ENCODE data around the gene SRP68. TPM values are rescaled to one million over a fixed set of nuclear protein-coding genes. Genes with fewer than 3 reads are reported as not detected.
A peak's percentile ranks its signal among the peaks of the same experiment; 100 is the strongest.

Gene SRP68
- total and polyA plus RNA-seq, 9 of the 15 experiments (the other 6 are each of a cell fraction or from before 2014, with no cell fraction given): 29.4 to 92.6 (median 36.2) TPM

DNA sequence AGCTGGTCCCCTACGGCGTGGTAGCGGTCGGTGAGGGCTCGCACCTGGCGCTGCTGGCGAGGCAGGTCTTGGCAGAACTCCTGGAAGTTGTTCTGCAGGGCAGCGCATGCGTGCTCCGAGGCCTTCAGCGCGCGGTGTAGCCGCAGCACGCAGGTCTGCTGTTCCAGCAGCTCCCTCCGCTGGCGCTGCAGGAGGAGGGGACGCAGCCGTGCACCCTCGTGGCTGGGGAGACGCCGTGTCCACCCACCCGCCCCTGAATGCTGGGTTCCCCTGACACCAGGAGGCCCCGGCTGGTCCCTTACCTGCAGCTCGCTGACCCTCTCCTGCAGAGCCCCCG, 57.4 kb downstream of the SRP68 start:
- no peaks in the 10 kb centered on the region for H3K9me1 ChIP-seq (ENCODE audit: control insufficient read depth, insufficient read depth, low read length)
- no peak overlapping the region for H3K27ac ChIP-seq (ENCODE audit: extremely low read depth, low read depth, low read length)
- no peak for FAIRE-seq
- H4K20me1 ChIP-seq (replicated peaks; ENCODE audit: control insufficient read depth, insufficient read depth, low read length): 0 out of 2 replicates have a peak, but pooled peaks cover 8% of the 10 kb centered on the region
- peak overlapping the region; percentile 24; the same call in 1 of the 2 replicates for H2AFZ ChIP-seq (ENCODE audit: low read depth, low read length)
- ChIA-PET CTCF (ENCODE audit: low intra/inter-chr PET ratio) (interaction anchor here (0.8 to 1.9 kb wide), 4 partner anchors 168 to 284 kb away, joined by 3 to 13 read pairs (median 8); no protein-coding TSS in a partner anchor), POLR2A (interaction anchor here (0.6 to 1.5 kb wide), 4 partner anchors 10 to 339 kb away, joined by 3 to 7 read pairs (median 4); no protein-coding TSS in a partner anchor)
- H3K9ac ChIP-seq (ENCODE audit: insufficient read depth in 1 of 2, low read depth in 2 of 2, low read length in 2 of 2): peak overlapping the region in 1 of 2 experiments; percentile 73; a peak in 2 of 4 replicates
- BruUV-seq (replicated peaks): no TSS peak
- H3K4me2 ChIP-seq (ENCODE audit: insufficient read depth, low read length): peak overlapping the region; percentile 46; the same call in 1 of the 2 replicates
- intact Hi-C loops (cut with micrococcal nuclease) (loop anchor here (5.0 kb wide), 3 partner anchors 107 to 282 kb away; no protein-coding TSS in a partner anchor), in situ Hi-C loops (cut with MboI) (no loop called here)
- H3K9me3 ChIP-seq (replicated peaks; ENCODE audit: control insufficient read depth, insufficient read depth, low read depth, low read length): no peaks in the 10 kb centered on the region
- WGBS (ENCODE audit: insufficient coverage, low coverage, missing lambda C conversion rate): 23% methylated on average over 26 of the region's 26 CpGs
- no peak overlapping the region for H3K4me3 ChIP-seq
- H3K4me1 ChIP-seq (replicated peaks in 1 of 2; ENCODE audit: control insufficient read depth in 2 of 2, insufficient read depth in 2 of 2, low read length in 2 of 2): peaks cover 0 to 45% of the 10 kb centered on the region in 2 experiments; a peak in 3 of 5 replicates
- peak; percentile 19 for ATAC-seq
- no peaks in the 10 kb centered on the region for H3K36me3 ChIP-seq (ENCODE audit: control insufficient read depth, insufficient read depth, low read length)
- peak in 3 of 4 experiments; percentile 28 to 44 (median 42) for DNase-seq (ENCODE audit: extremely low read depth in 1 of 4, low spot score in 3 of 4)
- no peaks in the 10 kb centered on the region for H3K79me2 ChIP-seq (ENCODE audit: control insufficient read depth, insufficient read depth, low read length)
- peaks cover 27 to 69% of the 10 kb centered on the region in 2 experiments; a peak in 4 of 5 replicates for H3K27me3 ChIP-seq (ENCODE audit: control insufficient read depth in 2 of 2, insufficient read depth in 2 of 2, low read length in 2 of 2)
- no peak for TF ChIP-seq COPS2 (conservative IDR thresholded peaks at IDR 0.05)
- TF ChIP-seq, protein P1, sequence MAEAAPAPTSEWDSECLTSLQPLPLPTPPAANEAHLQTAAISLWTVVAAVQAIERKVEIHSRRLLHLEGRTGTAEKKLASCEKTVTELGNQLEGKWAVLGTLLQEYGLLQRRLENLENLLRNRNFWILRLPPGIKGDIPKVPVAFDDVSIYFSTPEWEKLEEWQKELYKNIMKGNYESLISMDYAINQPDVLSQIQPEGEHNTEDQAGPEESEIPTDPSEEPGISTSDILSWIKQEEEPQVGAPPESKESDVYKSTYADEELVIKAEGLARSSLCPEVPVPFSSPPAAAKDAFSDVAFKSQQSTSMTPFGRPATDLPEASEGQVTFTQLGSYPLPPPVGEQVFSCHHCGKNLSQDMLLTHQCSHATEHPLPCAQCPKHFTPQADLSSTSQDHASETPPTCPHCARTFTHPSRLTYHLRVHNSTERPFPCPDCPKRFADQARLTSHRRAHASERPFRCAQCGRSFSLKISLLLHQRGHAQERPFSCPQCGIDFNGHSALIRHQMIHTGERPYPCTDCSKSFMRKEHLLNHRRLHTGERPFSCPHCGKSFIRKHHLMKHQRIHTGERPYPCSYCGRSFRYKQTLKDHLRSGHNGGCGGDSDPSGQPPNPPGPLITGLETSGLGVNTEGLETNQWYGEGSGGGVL (CRISPR knock-in tag; IDR thresholded peaks at IDR 0.05): no peak
- no peak for TF ChIP-seq POLR2AphosphoS2 (IDR thresholded peaks at IDR 0.05; ENCODE audit: low read length)
- TF ChIP-seq, protein P2, sequence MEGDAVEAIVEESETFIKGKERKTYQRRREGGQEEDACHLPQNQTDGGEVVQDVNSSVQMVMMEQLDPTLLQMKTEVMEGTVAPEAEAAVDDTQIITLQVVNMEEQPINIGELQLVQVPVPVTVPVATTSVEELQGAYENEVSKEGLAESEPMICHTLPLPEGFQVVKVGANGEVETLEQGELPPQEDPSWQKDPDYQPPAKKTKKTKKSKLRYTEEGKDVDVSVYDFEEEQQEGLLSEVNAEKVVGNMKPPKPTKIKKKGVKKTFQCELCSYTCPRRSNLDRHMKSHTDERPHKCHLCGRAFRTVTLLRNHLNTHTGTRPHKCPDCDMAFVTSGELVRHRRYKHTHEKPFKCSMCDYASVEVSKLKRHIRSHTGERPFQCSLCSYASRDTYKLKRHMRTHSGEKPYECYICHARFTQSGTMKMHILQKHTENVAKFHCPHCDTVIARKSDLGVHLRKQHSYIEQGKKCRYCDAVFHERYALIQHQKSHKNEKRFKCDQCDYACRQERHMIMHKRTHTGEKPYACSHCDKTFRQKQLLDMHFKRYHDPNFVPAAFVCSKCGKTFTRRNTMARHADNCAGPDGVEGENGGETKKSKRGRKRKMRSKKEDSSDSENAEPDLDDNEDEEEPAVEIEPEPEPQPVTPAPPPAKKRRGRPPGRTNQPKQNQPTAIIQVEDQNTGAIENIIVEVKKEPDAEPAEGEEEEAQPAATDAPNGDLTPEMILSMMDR (IDR thresholded peaks at IDR 0.05 in 2 of 3, conservative IDR thresholded peaks at IDR 0.05 in 1 of 3; ENCODE audit: insufficient read depth in 2 of 3, low read depth in 1 of 3, low read length in 3 of 3): peak in 2 of 3 experiments; percentile 5 to 13; a peak in 2 of 6 replicates
- no peak for TF ChIP-seq MED1 (CRISPR knock-in tag; IDR thresholded peaks at IDR 0.05; ENCODE audit: borderline replicate concordance)
- TF ChIP-seq ZBTB7A (IDR thresholded peaks at IDR 0.05; ENCODE audit: borderline replicate concordance, control insufficient read depth, low read depth, low read length): peak; percentile 31; the same call in 1 of the 2 replicates
- TF ChIP-seq WHSC1 (IDR thresholded peaks at IDR 0.05; ENCODE audit: low read length): no peak
- TF ChIP-seq ERF (CRISPR knock-in tag; IDR thresholded peaks at IDR 0.05): no peak
- TF ChIP-seq HDAC6 (IDR thresholded peaks at IDR 0.05; ENCODE audit: low read depth, low read length): no peak
- TF ChIP-seq XRCC4 (IDR thresholded peaks at IDR 0.05; ENCODE audit: extremely low read depth, insufficient read depth, insufficient read length): no peak
- no peak for TF ChIP-seq NR1H2 (CRISPR knock-in tag; IDR thresholded peaks at IDR 0.05)
- no peak for TF ChIP-seq TAL1 (IDR thresholded peaks at IDR 0.05)
- TF ChIP-seq, protein P3, sequence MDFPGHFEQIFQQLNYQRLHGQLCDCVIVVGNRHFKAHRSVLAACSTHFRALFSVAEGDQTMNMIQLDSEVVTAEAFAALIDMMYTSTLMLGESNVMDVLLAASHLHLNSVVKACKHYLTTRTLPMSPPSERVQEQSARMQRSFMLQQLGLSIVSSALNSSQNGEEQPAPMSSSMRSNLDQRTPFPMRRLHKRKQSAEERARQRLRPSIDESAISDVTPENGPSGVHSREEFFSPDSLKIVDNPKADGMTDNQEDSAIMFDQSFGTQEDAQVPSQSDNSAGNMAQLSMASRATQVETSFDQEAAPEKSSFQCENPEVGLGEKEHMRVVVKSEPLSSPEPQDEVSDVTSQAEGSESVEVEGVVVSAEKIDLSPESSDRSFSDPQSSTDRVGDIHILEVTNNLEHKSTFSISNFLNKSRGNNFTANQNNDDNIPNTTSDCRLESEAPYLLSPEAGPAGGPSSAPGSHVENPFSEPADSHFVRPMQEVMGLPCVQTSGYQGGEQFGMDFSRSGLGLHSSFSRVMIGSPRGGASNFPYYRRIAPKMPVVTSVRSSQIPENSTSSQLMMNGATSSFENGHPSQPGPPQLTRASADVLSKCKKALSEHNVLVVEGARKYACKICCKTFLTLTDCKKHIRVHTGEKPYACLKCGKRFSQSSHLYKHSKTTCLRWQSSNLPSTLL (IDR thresholded peaks at IDR 0.05): no peak
- no peak for TF ChIP-seq PURB (CRISPR knock-in tag; IDR thresholded peaks at IDR 0.05; ENCODE audit: low read depth)
- no peak for TF ChIP-seq NFIC (IDR thresholded peaks at IDR 0.05)
- no peak for TF ChIP-seq ZNF12 (CRISPR knock-in tag; IDR thresholded peaks at IDR 0.05)
- TF ChIP-seq ZFP36 (IDR thresholded peaks at IDR 0.05; ENCODE audit: low read depth, low read length, partially characterized antibody): no peak
- TF ChIP-seq NRF1 (conservative IDR thresholded peaks at IDR 0.05 in 1 of 2, IDR thresholded peaks at IDR 0.05 in 1 of 2): peak; percentile 76 to 81
